WTC11 (cell line): ENCODE measurements around the gene FEM1B. TPM values are rescaled to one million over a fixed set of nuclear protein-coding genes. Genes with fewer than 3 reads are reported as not detected.

Experiments
- ATAC-seq: fragments of 200-7000 bp; cut with Tn5 transposase; 2 replicates; pipeline ENCODE4 v1.10.0; 2021; ENCODE audit warnings: mild to moderate bottlenecking, moderate library complexity
- CTCF ChIA-PET: fragments of 300-600 bp; sonication (Branson Sonifier 250); formaldehyde crosslinking; loops from one replicate; lab custom pipeline; 2021; ENCODE audit warnings: antibody characterized with exemption; lab: Charles Lee
- POLR2A ChIA-PET: fragments of 350-600 bp; sonication (Branson Sonifier 250); formaldehyde crosslinking; loops from one replicate; lab custom pipeline; 2021; ENCODE audit warnings: antibody characterized with exemption; lab: Charles Lee
- DNase-seq: peaks from one replicate; pipeline ENCODE4 v3.0.0; 2021; ENCODE audit warnings: low spot score
- H3K27ac Mint-ChIP-seq: 2 replicates; pipeline ENCODE4 v1.8.0; 2021; ENCODE audit warnings: mixed read lengths
- H3K27me3 Mint-ChIP-seq: 2 replicates; pipeline ENCODE4 v1.8.0; 2021; ENCODE audit warnings: low read depth, mild to moderate bottlenecking, moderate library complexity, mixed read lengths
- H3K36me3 Mint-ChIP-seq: 2 replicates; pipeline ENCODE4 v1.8.0; 2021; ENCODE audit warnings: mixed read lengths
- H3K4me1 Mint-ChIP-seq: 2 replicates; pipeline ENCODE4 v1.8.0; 2022; ENCODE audit warnings: mixed read lengths
- H3K4me3 Mint-ChIP-seq: 2 replicates; pipeline ENCODE4 v1.8.0; 2021; ENCODE audit warnings: mild to moderate bottlenecking, moderate library complexity, mixed read lengths
- H3K9me3 Mint-ChIP-seq: 2 replicates; pipeline ENCODE4 v1.8.0; 2021; ENCODE audit warnings: mixed read lengths
- ATF1 ChIP-seq: sonication (generic); formaldehyde crosslinking; IDR thresholded peaks from 2 replicates; pipeline ENCODE4 v1.8.1; 2023; ENCODE audit warnings: mild to moderate bottlenecking, moderate library complexity, missing genetic modification reagents
- CBFB ChIP-seq: sonication (generic); formaldehyde crosslinking; IDR thresholded peaks from 2 replicates; pipeline ENCODE4 v1.8.1; 2022; ENCODE audit warnings: mild to moderate bottlenecking, low read depth, missing genetic modification reagents
- ESRRA ChIP-seq: sonication (generic); formaldehyde crosslinking; IDR thresholded peaks from 2 replicates; pipeline ENCODE4 v1.8.1; 2022; ENCODE audit warnings: mild to moderate bottlenecking, missing genetic modification reagents, borderline replicate concordance
- OVOL2 ChIP-seq: fragments of 250-450 bp; sonication (Bioruptor Pico); IDR thresholded peaks from 2 replicates; pipeline ENCODE4 v1.9.0; 2021; ENCODE audit warnings: mild to moderate bottlenecking, borderline replicate concordance
- RELA ChIP-seq: sonication (generic); formaldehyde crosslinking; IDR thresholded peaks from 2 replicates; pipeline ENCODE4 v1.8.1; 2022; ENCODE audit warnings: missing genetic modification reagents, mild to moderate bottlenecking, borderline replicate concordance
- ZNF219 ChIP-seq: sonication (generic); formaldehyde crosslinking; IDR thresholded peaks from 2 replicates; pipeline ENCODE4 v1.8.0; 2023; ENCODE audit warnings: missing genetic modification reagents, mild to moderate bottlenecking, borderline replicate concordance
- ZNF416 ChIP-seq: fragments of 250-450 bp; sonication (Bioruptor Pico); IDR thresholded peaks from 2 replicates; pipeline ENCODE4 v1.9.0; 2021; ENCODE audit warnings: mild to moderate bottlenecking, inconsistent platforms
- total RNA-seq: library from RNA; stranded (reverse); gene quantifications from 3 replicates; pipeline ENCODE4 v1.2.3, GENCODE V29; 2021
- TF ChIP-seq, protein P1 (sequence below): sonication (generic); formaldehyde crosslinking; IDR thresholded peaks from 2 replicates; pipeline ENCODE4 v1.8.1; 2023; ENCODE audit warnings: mild to moderate bottlenecking, missing genetic modification reagents, moderate library complexity
- TF ChIP-seq, protein P2 (sequence below): sonication (generic); formaldehyde crosslinking; IDR thresholded peaks from 2 replicates; pipeline ENCODE4 v1.8.0; 2023; ENCODE audit warnings: missing genetic modification reagents
- TF ChIP-seq, protein P3 (sequence below): fragments of 200-600 bp; IDR thresholded peaks from 2 replicates; pipeline ENCODE4 v1.8.0; 2022; ENCODE audit warnings: antibody characterized with exemption
- TF ChIP-seq, protein P4 (sequence below): sonication (generic); formaldehyde crosslinking; IDR thresholded peaks from 2 replicates; pipeline ENCODE4 v1.8.0; 2022; ENCODE audit warnings: mild to moderate bottlenecking, missing genetic modification reagents
- TF ChIP-seq, protein P5 (sequence below): fragments of 250-450 bp; sonication (Bioruptor Pico); IDR thresholded peaks from 2 replicates; pipeline ENCODE4 v1.9.0; 2021; ENCODE audit warnings: mild to moderate bottlenecking
- TF ChIP-seq, protein P6 (sequence below): sonication (generic); formaldehyde crosslinking; IDR thresholded peaks from 2 replicates; pipeline ENCODE4 v1.8.1; 2022; ENCODE audit warnings: mild to moderate bottlenecking, missing genetic modification reagents, moderate library complexity, borderline replicate concordance
- TF ChIP-seq, protein P7 (sequence below): sonication (generic); formaldehyde crosslinking; IDR thresholded peaks from 2 replicates; pipeline ENCODE4 v1.8.1; 2022; ENCODE audit warnings: low read depth, mild to moderate bottlenecking, moderate library complexity, missing genetic modification reagents, borderline replicate concordance
- TF ChIP-seq, protein P8 (sequence below): sonication (generic); formaldehyde crosslinking; conservative IDR thresholded peaks from 2 replicates; pipeline ENCODE4 v1.8.1; 2023; ENCODE audit warnings: mild to moderate bottlenecking, low read depth, missing genetic modification reagents, moderate library complexity
- TF ChIP-seq, protein P9 (sequence below): sonication (generic); formaldehyde crosslinking; IDR thresholded peaks from 2 replicates; pipeline ENCODE4 v1.8.1; 2022; ENCODE audit warnings: low read depth, missing genetic modification reagents, borderline replicate concordance

FEM1B gene
- total RNA-seq, 1 experiment from 2014 or later: 64.8 TPM

DNA sequence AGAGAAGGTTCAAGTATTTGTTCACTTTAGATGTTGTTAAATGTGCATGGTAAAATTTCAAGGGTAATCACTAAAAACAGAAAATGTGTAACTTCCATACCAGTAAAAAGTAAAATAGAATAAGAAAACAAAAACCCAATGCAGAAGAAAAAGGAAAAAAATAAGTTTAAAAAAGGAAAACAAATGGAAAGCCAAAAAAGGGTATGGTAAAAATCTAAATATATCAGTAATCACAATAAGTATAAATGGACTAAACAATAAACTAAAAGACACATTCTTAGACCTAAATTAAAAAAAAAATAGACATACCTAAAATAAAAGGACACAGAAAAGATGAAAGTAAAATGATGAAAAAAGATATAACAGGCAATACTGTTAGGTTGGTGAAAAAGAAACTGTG is 38.5 kb upstream of the FEM1B start:
- CTCF ChIA-PET: interaction anchor here (1.1 kb wide), 1 partner anchor 14 kb away, joined by 6 read pairs; no protein-coding TSS in a partner anchor
- Mint-ChIP-seq H3K27me3 (no peaks in the 10 kb centered on the region; the same call in 1 of the 2 replicates), H3K4me1 (peaks cover 10% of the 10 kb centered on the region), H3K4me3 (no peak overlapping the region), H3K27ac (no peak overlapping the region), H3K9me3 (peaks cover 9% of the 10 kb centered on the region), H3K36me3 (peaks cover 5% of the 10 kb centered on the region)
- TF ChIP-seq, protein P1, sequence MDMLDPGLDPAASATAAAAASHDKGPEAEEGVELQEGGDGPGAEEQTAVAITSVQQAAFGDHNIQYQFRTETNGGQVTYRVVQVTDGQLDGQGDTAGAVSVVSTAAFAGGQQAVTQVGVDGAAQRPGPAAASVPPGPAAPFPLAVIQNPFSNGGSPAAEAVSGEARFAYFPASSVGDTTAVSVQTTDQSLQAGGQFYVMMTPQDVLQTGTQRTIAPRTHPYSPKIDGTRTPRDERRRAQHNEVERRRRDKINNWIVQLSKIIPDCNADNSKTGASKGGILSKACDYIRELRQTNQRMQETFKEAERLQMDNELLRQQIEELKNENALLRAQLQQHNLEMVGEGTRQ (CRISPR knock-in tag): no peak
- TF ChIP-seq, protein P2, sequence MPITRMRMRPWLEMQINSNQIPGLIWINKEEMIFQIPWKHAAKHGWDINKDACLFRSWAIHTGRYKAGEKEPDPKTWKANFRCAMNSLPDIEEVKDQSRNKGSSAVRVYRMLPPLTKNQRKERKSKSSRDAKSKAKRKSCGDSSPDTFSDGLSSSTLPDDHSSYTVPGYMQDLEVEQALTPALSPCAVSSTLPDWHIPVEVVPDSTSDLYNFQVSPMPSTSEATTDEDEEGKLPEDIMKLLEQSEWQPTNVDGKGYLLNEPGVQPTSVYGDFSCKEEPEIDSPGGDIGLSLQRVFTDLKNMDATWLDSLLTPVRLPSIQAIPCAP (CRISPR knock-in tag): no peak
- TF ChIP-seq ZNF219 (CRISPR knock-in tag): no peak
- no peak for TF ChIP-seq RELA (CRISPR knock-in tag)
- TF ChIP-seq OVOL2: no peak
- no peak for TF ChIP-seq ATF1 (CRISPR knock-in tag)
- no peak for TF ChIP-seq ESRRA (CRISPR knock-in tag)
- TF ChIP-seq, protein P3, sequence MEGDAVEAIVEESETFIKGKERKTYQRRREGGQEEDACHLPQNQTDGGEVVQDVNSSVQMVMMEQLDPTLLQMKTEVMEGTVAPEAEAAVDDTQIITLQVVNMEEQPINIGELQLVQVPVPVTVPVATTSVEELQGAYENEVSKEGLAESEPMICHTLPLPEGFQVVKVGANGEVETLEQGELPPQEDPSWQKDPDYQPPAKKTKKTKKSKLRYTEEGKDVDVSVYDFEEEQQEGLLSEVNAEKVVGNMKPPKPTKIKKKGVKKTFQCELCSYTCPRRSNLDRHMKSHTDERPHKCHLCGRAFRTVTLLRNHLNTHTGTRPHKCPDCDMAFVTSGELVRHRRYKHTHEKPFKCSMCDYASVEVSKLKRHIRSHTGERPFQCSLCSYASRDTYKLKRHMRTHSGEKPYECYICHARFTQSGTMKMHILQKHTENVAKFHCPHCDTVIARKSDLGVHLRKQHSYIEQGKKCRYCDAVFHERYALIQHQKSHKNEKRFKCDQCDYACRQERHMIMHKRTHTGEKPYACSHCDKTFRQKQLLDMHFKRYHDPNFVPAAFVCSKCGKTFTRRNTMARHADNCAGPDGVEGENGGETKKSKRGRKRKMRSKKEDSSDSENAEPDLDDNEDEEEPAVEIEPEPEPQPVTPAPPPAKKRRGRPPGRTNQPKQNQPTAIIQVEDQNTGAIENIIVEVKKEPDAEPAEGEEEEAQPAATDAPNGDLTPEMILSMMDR: no peak
- TF ChIP-seq, protein P4, sequence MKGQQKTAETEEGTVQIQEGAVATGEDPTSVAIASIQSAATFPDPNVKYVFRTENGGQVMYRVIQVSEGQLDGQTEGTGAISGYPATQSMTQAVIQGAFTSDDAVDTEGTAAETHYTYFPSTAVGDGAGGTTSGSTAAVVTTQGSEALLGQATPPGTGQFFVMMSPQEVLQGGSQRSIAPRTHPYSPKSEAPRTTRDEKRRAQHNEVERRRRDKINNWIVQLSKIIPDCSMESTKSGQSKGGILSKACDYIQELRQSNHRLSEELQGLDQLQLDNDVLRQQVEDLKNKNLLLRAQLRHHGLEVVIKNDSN (CRISPR knock-in tag): no peak
- no peak for TF ChIP-seq CBFB (CRISPR knock-in tag)
- TF ChIP-seq, protein P5, sequence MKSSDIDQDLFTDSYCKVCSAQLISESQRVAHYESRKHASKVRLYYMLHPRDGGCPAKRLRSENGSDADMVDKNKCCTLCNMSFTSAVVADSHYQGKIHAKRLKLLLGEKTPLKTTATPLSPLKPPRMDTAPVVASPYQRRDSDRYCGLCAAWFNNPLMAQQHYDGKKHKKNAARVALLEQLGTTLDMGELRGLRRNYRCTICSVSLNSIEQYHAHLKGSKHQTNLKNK (CRISPR knock-in tag): no peak
- POLR2A ChIA-PET: no interaction called here
- no peak for DNase-seq
- no peak for ATAC-seq

DNA sequence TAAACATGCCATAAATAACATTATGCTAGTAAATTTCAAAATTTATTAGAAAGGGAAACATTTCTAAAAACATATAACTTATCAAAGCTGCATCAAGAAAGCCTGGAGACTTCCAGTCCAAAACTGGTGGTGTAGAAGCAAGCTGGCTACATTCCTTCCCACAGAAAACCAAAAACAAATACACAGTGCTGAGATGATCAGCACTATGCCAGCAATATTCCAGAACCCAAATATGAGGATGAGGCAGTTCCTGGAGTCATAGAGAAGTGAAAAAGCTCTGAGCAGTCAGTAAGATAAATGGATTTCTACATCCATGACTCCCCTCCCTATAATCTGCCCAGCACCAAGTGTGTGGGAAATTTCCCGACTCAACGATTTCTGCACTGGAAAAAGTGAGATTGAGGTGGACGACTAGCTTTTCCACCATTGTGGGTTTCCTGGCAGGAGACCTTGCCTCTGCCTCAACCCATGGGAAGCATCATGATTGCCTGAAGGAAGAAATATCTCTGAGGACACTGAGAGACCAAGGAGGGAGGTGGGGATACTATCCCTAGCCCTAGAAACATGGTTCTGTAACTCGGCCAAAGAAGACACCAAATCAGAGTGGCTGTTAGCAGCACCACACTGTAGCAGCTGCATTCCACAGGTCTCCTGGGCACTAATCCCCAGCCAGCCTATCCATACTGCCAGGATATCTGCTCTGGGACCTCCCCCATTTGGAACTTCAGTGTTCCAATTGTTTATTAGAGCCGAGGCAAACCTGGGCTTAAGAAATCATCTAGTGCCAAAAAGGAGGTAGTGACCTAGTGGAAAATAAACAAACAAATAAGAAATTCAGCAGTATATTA is 36.2 kb upstream of the FEM1B start:
- H3K36me3 Mint-ChIP-seq: peaks cover 14% of the 10 kb centered on the region
- ChIA-PET POLR2A (interaction anchor here (0.7 kb wide), 1 partner anchor 751 kb away, joined by 3 read pairs; no protein-coding TSS in a partner anchor), CTCF (interaction anchor here (1.0 to 1.6 kb wide), 3 partner anchors 12 to 65 kb away, joined by 3 to 9 read pairs (median 5); no protein-coding TSS in a partner anchor)
- H3K4me3 Mint-ChIP-seq: no peak overlapping the region
- peaks cover 8% of the 10 kb centered on the region for H3K4me1 Mint-ChIP-seq
- H3K27me3 Mint-ChIP-seq: no peaks in the 10 kb centered on the region; the same call in 1 of the 2 replicates
- no peak overlapping the region for H3K27ac Mint-ChIP-seq
- no peak for DNase-seq
- ATAC-seq: peak; percentile 84
- peaks cover 22% of the 10 kb centered on the region for H3K9me3 Mint-ChIP-seq
- TF ChIP-seq, protein P6, sequence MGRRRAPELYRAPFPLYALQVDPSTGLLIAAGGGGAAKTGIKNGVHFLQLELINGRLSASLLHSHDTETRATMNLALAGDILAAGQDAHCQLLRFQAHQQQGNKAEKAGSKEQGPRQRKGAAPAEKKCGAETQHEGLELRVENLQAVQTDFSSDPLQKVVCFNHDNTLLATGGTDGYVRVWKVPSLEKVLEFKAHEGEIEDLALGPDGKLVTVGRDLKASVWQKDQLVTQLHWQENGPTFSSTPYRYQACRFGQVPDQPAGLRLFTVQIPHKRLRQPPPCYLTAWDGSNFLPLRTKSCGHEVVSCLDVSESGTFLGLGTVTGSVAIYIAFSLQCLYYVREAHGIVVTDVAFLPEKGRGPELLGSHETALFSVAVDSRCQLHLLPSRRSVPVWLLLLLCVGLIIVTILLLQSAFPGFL (CRISPR knock-in tag): no peak
- TF ChIP-seq ZNF416 (CRISPR knock-in tag): no peak
- TF ChIP-seq, protein P7, sequence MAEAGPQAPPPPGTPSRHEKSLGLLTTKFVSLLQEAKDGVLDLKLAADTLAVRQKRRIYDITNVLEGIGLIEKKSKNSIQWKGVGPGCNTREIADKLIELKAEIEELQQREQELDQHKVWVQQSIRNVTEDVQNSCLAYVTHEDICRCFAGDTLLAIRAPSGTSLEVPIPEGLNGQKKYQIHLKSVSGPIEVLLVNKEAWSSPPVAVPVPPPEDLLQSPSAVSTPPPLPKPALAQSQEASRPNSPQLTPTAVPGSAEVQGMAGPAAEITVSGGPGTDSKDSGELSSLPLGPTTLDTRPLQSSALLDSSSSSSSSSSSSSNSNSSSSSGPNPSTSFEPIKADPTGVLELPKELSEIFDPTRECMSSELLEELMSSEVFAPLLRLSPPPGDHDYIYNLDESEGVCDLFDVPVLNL: no peak
- TF ChIP-seq, protein P3: no peak
- TF ChIP-seq, protein P8, sequence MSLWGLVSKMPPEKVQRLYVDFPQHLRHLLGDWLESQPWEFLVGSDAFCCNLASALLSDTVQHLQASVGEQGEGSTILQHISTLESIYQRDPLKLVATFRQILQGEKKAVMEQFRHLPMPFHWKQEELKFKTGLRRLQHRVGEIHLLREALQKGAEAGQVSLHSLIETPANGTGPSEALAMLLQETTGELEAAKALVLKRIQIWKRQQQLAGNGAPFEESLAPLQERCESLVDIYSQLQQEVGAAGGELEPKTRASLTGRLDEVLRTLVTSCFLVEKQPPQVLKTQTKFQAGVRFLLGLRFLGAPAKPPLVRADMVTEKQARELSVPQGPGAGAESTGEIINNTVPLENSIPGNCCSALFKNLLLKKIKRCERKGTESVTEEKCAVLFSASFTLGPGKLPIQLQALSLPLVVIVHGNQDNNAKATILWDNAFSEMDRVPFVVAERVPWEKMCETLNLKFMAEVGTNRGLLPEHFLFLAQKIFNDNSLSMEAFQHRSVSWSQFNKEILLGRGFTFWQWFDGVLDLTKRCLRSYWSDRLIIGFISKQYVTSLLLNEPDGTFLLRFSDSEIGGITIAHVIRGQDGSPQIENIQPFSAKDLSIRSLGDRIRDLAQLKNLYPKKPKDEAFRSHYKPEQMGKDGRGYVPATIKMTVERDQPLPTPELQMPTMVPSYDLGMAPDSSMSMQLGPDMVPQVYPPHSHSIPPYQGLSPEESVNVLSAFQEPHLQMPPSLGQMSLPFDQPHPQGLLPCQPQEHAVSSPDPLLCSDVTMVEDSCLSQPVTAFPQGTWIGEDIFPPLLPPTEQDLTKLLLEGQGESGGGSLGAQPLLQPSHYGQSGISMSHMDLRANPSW (CRISPR knock-in tag): no peak
- TF ChIP-seq, protein P9, sequence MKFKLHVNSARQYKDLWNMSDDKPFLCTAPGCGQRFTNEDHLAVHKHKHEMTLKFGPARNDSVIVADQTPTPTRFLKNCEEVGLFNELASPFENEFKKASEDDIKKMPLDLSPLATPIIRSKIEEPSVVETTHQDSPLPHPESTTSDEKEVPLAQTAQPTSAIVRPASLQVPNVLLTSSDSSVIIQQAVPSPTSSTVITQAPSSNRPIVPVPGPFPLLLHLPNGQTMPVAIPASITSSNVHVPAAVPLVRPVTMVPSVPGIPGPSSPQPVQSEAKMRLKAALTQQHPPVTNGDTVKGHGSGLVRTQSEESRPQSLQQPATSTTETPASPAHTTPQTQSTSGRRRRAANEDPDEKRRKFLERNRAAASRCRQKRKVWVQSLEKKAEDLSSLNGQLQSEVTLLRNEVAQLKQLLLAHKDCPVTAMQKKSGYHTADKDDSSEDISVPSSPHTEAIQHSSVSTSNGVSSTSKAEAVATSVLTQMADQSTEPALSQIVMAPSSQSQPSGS (CRISPR knock-in tag): no peak
